ENCODE results near the gene RAB40A. TPM values are rescaled to one million over a fixed set of nuclear protein-coding genes. Genes with fewer than 3 reads are reported as not detected.

The RAB40A gene
- total RNA-seq = under 1 TPM; 0.18 to 0.58 TPM

- intact Hi-C loops (cut with micrococcal nuclease) = no loop called here
These were observed at the start of gene RAB40A for GRCh38 chrX:103519389-103519788. RAB40A (minus strand) TSS chrX:103519489; CDS start chrX:103500756, 18,733 bp downstream.

GRCh38 chrX:103565752-103566151 is 46.5 kb upstream of the RAB40A start:
- H3K4me3 Mint-ChIP-seq = no peak overlapping the region
- H3K27ac Mint-ChIP-seq = no peak overlapping the region
- no peaks in the 10 kb centered on the region for H3K36me3 Mint-ChIP-seq (ENCODE audit: low read depth)
- POLR2A ChIA-PET = no interaction called here
- H3K4me1 Mint-ChIP-seq (ENCODE audit: low read depth) = no peaks in the 10 kb centered on the region
- peaks cover 2% of the 10 kb centered on the region for H3K27me3 Mint-ChIP-seq
- no peak for DNase-seq
- no peak for TF ChIP-seq CTCF (IDR thresholded peaks at IDR 0.05)
- H3K9me3 Mint-ChIP-seq = no peaks in the 10 kb centered on the region
- no peak for ATAC-seq
- CTCF ChIA-PET = no interaction called here
- intact Hi-C loops (cut with micrococcal nuclease) = no loop called here

More at GRCh38 chrX:103519389-103519788, at the start of gene RAB40A:
- no peak for TF ChIP-seq CTCF (IDR thresholded peaks at IDR 0.05)
- Mint-ChIP-seq H3K9me3 (no peaks in the 10 kb centered on the region), H3K36me3 (ENCODE audit: low read depth) (no peaks in the 10 kb centered on the region), H3K4me3 (no peak within 1 kb of the TSS), H3K27ac (no peak within 1 kb of the TSS), H3K4me1 (ENCODE audit: low read depth) (no peaks in the 10 kb centered on the region), H3K27me3 (no peaks in the 10 kb centered on the region)
- ATAC-seq = no peak
- POLR2A ChIA-PET = no interaction called here
- CTCF ChIA-PET = no interaction called here
- DNase-seq = no peak

GRCh38 chrX:103565197-103565596 is 45.9 kb upstream of the RAB40A start:
- H3K9me3 Mint-ChIP-seq = no peaks in the 10 kb centered on the region
- no peak overlapping the region for H3K27ac Mint-ChIP-seq
- TF ChIP-seq CTCF (IDR thresholded peaks at IDR 0.05) = no peak
- ChIA-PET POLR2A (no interaction called here), CTCF (no interaction called here)
- no peak overlapping the region for H3K4me3 Mint-ChIP-seq
- ATAC-seq (no peak), DNase-seq (no peak)
- no peaks in the 10 kb centered on the region for H3K36me3 Mint-ChIP-seq (ENCODE audit: low read depth)
- no peaks in the 10 kb centered on the region for H3K4me1 Mint-ChIP-seq (ENCODE audit: low read depth)
- peaks cover 2% of the 10 kb centered on the region for H3K27me3 Mint-ChIP-seq
- intact Hi-C loops (cut with micrococcal nuclease) = no loop called here

- CTCF ChIA-PET = no interaction called here
- ATAC-seq = no peak
- intact Hi-C loops (cut with micrococcal nuclease) = no loop called here
- DNase-seq = no peak
- POLR2A ChIA-PET = no interaction called here
- Mint-ChIP-seq H3K36me3 (ENCODE audit: low read depth) (no peaks in the 10 kb centered on the region), H3K4me1 (ENCODE audit: low read depth) (no peaks in the 10 kb centered on the region), H3K4me3 (no peak overlapping the region), H3K9me3 (no peaks in the 10 kb centered on the region), H3K27ac (no peak overlapping the region), H3K27me3 (peaks cover 2% of the 10 kb centered on the region)
- no peak for TF ChIP-seq CTCF (IDR thresholded peaks at IDR 0.05)
These were observed 43.5 kb upstream of the RAB40A start for GRCh38 chrX:103562801-103563200.

- TF ChIP-seq CTCF (IDR thresholded peaks at IDR 0.05) = no peak
- intact Hi-C loops (cut with micrococcal nuclease) = no loop called here
- no peak for DNase-seq
- no peak overlapping the region for H3K4me3 Mint-ChIP-seq
- no peaks in the 10 kb centered on the region for H3K4me1 Mint-ChIP-seq (ENCODE audit: low read depth)
- no peaks in the 10 kb centered on the region for H3K36me3 Mint-ChIP-seq (ENCODE audit: low read depth)
- no peak overlapping the region for H3K27ac Mint-ChIP-seq
- no peaks in the 10 kb centered on the region for H3K9me3 Mint-ChIP-seq
- no peak for ATAC-seq
- ChIA-PET CTCF (interaction anchor here (0.9 kb wide), 1 partner anchor 65 kb away, joined by 3 read pairs; no protein-coding TSS in a partner anchor), POLR2A (no interaction called here)
- H3K27me3 Mint-ChIP-seq = peaks cover 2% of the 10 kb centered on the region
These were observed 41.0 kb upstream of the RAB40A start for GRCh38 chrX:103560256-103560655.
